ENCODE measurements around the gene ACOXL. TPM values are rescaled to one million over a fixed set of nuclear protein-coding genes. Genes with fewer than 3 reads are reported as not detected.

Gene ACOXL
- total and polyA plus RNA-seq, 9 of the 15 experiments (the other 6 are each of a cell fraction or from before 2014, with no cell fraction given) = 0.31 to 0.56 TPM; not detected in 7

DNA sequence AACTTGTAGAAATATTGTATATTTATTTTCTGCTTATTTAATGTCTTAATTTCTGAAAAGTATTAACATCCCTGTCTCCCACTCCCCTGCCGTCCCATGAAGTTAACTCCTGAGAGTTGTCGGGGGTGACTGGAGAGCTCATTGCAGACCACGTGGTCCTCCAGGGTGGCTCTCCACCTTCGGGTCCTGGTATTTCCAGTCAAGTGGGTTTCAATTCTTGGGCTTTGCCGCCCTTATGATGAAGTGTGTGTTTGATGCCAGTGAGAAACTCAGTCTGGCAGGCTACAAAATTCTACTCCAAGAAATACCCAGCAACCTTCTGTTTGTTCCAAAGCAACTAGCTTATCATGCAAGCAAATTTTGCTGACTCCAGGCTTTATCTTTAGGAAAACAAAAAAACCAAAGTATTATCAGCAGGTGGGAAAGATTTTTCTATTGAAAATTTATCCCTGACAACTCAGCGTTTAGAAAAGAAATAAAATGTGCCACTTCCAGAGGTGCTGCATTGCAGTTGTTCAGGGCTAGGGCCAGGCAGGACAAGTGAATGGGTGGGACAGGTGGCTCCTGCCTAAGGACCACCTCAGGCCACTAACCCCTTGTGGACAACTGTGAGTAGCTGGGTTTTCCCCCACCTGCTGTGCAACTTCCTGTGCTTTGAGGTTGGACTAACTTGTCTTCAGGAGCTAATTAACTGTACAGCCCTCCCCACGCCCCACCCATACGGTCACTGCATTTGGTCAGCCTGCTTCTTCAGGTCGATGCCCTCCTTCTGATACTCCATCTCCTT lies 434.9 kb downstream of the ACOXL start (continued):
- no peak for TF ChIP-seq TRIM28 (IDR thresholded peaks at IDR 0.05)
- TF ChIP-seq MAFK (IDR thresholded peaks at IDR 0.05; ENCODE audit: low read length) = peak; percentile 60; the same call in 1 of the 2 replicates
- TF ChIP-seq ATF1 (CRISPR knock-in tag; IDR thresholded peaks at IDR 0.05) = no peak
- no peak for TF ChIP-seq ATF1 (tag; IDR thresholded peaks at IDR 0.05)
- TF ChIP-seq UBTF (IDR thresholded peaks at IDR 0.05; ENCODE audit: borderline replicate concordance in 1 of 2, low read depth in 2 of 2, low read length in 2 of 2) = no peak
- no peak for TF ChIP-seq RBM17 (IDR thresholded peaks at IDR 0.05; ENCODE audit: borderline replicate concordance, low read depth, low read length)
- TF ChIP-seq TSC22D4 (tag; IDR thresholded peaks at IDR 0.05) = no peak
- TF ChIP-seq ZNF41 (CRISPR knock-in tag; conservative IDR thresholded peaks at IDR 0.05) = no peak
- no peak for TF ChIP-seq RHOXF2B (CRISPR knock-in tag; conservative IDR thresholded peaks at IDR 0.05)
- TF ChIP-seq FOXJ2 (tag; IDR thresholded peaks at IDR 0.05) = no peak
- peak; percentile 66 for TF ChIP-seq MAFF (IDR thresholded peaks at IDR 0.05; ENCODE audit: low read length)
- TF ChIP-seq PHB2 (IDR thresholded peaks at IDR 0.05; ENCODE audit: low read depth) = no peak
- TF ChIP-seq CBFB (CRISPR knock-in tag; IDR thresholded peaks at IDR 0.05) = no peak
- TF ChIP-seq STAG1 (CRISPR knock-in tag; IDR thresholded peaks at IDR 0.05; ENCODE audit: borderline replicate concordance) = no peak
- peak; percentile 80 for TF ChIP-seq C11orf30 (IDR thresholded peaks at IDR 0.05; ENCODE audit: low read depth)
- TF ChIP-seq, protein P1, sequence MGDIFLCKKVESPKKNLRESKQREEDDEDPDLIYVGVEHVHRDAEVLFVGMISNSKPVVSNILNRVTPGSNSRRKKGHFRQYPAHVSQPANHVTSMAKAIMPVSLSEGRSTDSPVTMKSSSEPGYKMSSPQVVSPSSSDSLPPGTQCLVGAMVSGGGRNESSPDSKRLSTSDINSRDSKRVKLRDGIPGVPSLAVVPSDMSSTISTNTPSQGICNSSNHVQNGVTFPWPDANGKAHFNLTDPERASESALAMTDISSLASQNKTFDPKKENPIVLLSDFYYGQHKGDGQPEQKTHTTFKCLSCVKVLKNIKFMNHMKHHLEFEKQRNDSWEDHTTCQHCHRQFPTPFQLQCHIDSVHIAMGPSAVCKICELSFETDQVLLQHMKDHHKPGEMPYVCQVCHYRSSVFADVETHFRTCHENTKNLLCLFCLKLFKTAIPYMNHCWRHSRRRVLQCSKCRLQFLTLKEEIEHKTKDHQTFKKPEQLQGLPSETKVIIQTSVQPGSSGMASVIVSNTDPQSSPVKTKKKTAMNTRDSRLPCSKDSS (IDR thresholded peaks at IDR 0.05; ENCODE audit: low read depth, partially characterized antibody) = no peak
- TF ChIP-seq MAFG (tag; conservative IDR thresholded peaks at IDR 0.05) = peak; percentile 75
- TF ChIP-seq MAZ (CRISPR knock-in tag; conservative IDR thresholded peaks at IDR 0.05 in 1 of 2, IDR thresholded peaks at IDR 0.05 in 1 of 2) = no peak
- no peak for TF ChIP-seq RCOR1 (IDR thresholded peaks at IDR 0.05; ENCODE audit: borderline replicate concordance in 1 of 2, low read depth in 2 of 2, low read length in 2 of 2)
- TF ChIP-seq PPARD (CRISPR knock-in tag; IDR thresholded peaks at IDR 0.05) = no peak
- TF ChIP-seq ZNF24 (IDR thresholded peaks at IDR 0.05) = no peak
- TF ChIP-seq ARID3A (IDR thresholded peaks at IDR 0.05; ENCODE audit: borderline replicate concordance, low read depth, low read length) = no peak

All from K562 (cell line).